Measurements from ENCODE around the gene RPL22. TPM values are rescaled to one million over a fixed set of nuclear protein-coding genes. Genes with fewer than 3 reads are reported as not detected.

The RPL22 gene
- total RNA-seq, 4 donors from 2014 or later, result 75.5 to 237 (median 192) TPM

GRCh38 chr1:6225651-6226050 lies 26.3 kb upstream of the RPL22 start:
- Histone ChIP-seq H3K27me3 (no peaks in the 10 kb centered on the region), H3K36me3 (peaks cover 0 to 88% (median 30%) of the 10 kb centered on the region in 3 donors), H3K27ac (no peak overlapping the region), H3K4me3 (no peak overlapping the region), H3K4me1 (peaks cover 0 to 31% (median 21%) of the 10 kb centered on the region in 3 donors), H3K9me3 (no peaks in the 10 kb centered on the region)
- intact Hi-C loops (cut with DNase I), result no loop called here
- WGBS, 2 donors, result 94 to 96% methylated on average over 8 of the region's 8 CpGs
- no peak for TF ChIP-seq POLR2A (IDR thresholded peaks at IDR 0.05)
- TF ChIP-seq, protein P1, sequence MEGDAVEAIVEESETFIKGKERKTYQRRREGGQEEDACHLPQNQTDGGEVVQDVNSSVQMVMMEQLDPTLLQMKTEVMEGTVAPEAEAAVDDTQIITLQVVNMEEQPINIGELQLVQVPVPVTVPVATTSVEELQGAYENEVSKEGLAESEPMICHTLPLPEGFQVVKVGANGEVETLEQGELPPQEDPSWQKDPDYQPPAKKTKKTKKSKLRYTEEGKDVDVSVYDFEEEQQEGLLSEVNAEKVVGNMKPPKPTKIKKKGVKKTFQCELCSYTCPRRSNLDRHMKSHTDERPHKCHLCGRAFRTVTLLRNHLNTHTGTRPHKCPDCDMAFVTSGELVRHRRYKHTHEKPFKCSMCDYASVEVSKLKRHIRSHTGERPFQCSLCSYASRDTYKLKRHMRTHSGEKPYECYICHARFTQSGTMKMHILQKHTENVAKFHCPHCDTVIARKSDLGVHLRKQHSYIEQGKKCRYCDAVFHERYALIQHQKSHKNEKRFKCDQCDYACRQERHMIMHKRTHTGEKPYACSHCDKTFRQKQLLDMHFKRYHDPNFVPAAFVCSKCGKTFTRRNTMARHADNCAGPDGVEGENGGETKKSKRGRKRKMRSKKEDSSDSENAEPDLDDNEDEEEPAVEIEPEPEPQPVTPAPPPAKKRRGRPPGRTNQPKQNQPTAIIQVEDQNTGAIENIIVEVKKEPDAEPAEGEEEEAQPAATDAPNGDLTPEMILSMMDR (IDR thresholded peaks at IDR 0.05), result no peak
- no peak for DNase-seq

- Histone ChIP-seq H3K4me3 (no peak overlapping the region), H3K36me3 (peaks cover 0 to 79% (median 30%) of the 10 kb centered on the region in 3 donors), H3K27ac (no peak overlapping the region), H3K27me3 (no peaks in the 10 kb centered on the region), H3K4me1 (peaks cover 0 to 40% (median 24%) of the 10 kb centered on the region in 3 donors), H3K9me3 (no peaks in the 10 kb centered on the region)
- 76 to 85% methylated on average over 11 to 14 of the region's 15 CpGs for WGBS, 2 donors
- no peak for DNase-seq
- intact Hi-C loops (cut with DNase I), result no loop called here
- TF ChIP-seq, protein P1 (IDR thresholded peaks at IDR 0.05), result no peak
- no peak for TF ChIP-seq POLR2A (IDR thresholded peaks at IDR 0.05)
Measured at GRCh38 chr1:6224718-6225117, 25.3 kb upstream of the RPL22 start.

DNA sequence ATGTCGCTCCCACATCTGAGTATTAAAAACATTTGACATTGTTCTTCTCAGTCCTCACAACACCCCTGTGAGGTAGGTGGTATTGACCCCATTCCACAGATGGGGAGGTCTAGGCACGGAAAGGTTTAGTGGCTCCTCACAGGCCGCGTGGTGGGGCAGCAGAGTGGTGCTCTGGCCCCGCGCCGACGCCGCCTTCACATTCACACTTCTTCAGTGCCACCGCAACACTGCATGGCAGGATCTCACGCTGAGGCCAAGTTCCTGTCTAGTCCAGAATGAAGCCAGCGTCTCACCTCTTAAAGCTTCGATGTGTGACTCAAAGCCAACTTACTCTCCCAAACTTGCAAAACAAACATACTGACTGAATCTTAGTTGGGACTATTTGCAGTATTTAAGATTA lies 24.2 kb upstream of the RPL22 start:
- 94 to 95% methylated on average over 13 of the region's 13 CpGs for WGBS, 2 donors
- Histone ChIP-seq H3K27ac (peak overlapping the region in 3 of 4 donors; percentile 70 to 85 (median 74)), H3K4me3 (no peak overlapping the region), H3K4me1 (peaks cover 0 to 48% (median 24%) of the 10 kb centered on the region in 3 donors), H3K27me3 (no peaks in the 10 kb centered on the region), H3K36me3 (peaks cover 0 to 68% (median 27%) of the 10 kb centered on the region in 3 donors), H3K9me3 (no peaks in the 10 kb centered on the region)
- no peak for TF ChIP-seq POLR2A (IDR thresholded peaks at IDR 0.05)
- TF ChIP-seq, protein P1 (IDR thresholded peaks at IDR 0.05), result no peak
- no peak for DNase-seq
- intact Hi-C loops (cut with DNase I), result no loop called here

DNA sequence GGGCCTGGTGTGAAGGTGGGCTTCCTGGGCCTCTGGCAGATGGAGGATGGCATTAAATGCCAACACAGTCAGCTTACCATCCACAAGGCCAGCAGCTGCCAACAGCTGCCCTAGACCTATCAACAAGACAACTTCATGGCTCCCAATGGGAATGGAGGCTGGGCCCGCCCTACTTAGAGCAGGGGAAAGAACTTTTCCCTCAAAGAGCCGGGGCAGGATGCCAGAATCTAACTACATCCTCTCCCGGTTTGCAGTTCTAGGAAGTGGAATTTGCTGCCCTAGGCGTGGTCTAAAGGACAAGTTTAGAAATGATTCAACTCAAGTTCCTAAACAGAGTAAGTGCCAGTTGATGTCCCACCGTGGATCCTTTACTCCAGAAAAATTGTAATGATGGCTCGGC lies 23.2 kb upstream of the RPL22 start:
- Histone ChIP-seq H3K4me3 (no peak overlapping the region), H3K27me3 (no peaks in the 10 kb centered on the region), H3K9me3 (no peaks in the 10 kb centered on the region), H3K27ac (peak overlapping the region; percentile 57 to 85 (median 72)), H3K36me3 (peaks cover 0 to 61% (median 21%) of the 10 kb centered on the region in 3 donors), H3K4me1 (peaks cover 0 to 48% (median 24%) of the 10 kb centered on the region in 3 donors)
- DNase-seq, result no peak
- WGBS, 2 donors, result 22 to 43% methylated on average over 5 to 6 of the region's 6 CpGs
- TF ChIP-seq, protein P1 (IDR thresholded peaks at IDR 0.05), result no peak
- TF ChIP-seq POLR2A (IDR thresholded peaks at IDR 0.05), result no peak
- intact Hi-C loops (cut with DNase I), result no loop called here

GRCh38 chr1:6221210-6221784 lies 21.9 kb upstream of the RPL22 start:
- intact Hi-C loops (cut with DNase I), result no loop called here
- 90 to 91% methylated on average over 9 to 12 of the region's 12 CpGs for WGBS, 2 donors
- Histone ChIP-seq H3K4me1 (peaks cover 0 to 48% (median 24%) of the 10 kb centered on the region in 3 donors), H3K27ac (peak overlapping the region in 3 of 4 donors; percentile 22 to 85 (median 74)), H3K27me3 (no peaks in the 10 kb centered on the region), H3K4me3 (no peak overlapping the region), H3K9me3 (no peaks in the 10 kb centered on the region), H3K36me3 (peaks cover 0 to 58% (median 21%) of the 10 kb centered on the region in 3 donors)
- TF ChIP-seq, protein P1 (IDR thresholded peaks at IDR 0.05), result no peak
- no peak for TF ChIP-seq POLR2A (IDR thresholded peaks at IDR 0.05)
- no peak for DNase-seq

Measured in esophagus squamous epithelium (tissue), 5 donors.